SJSA1 (cell line): ENCODE results near the gene LCE3B. TPM values are rescaled to one million over a fixed set of nuclear protein-coding genes. Genes with fewer than 3 reads are reported as not detected.
A peak's percentile ranks its signal among the peaks of the same experiment; 100 is the strongest.
"Not testable (repeated sequence)": the region's sequence is repeated elsewhere in the genome, so short reads cannot be mapped to it uniquely, and the experiment has no call there.

ENCODE experiments used
- DNase-seq, 2 experiments: peaks; one replicate each; pipeline ENCODE4 v3.0.0-alpha.2; 2015 to 2020; ENCODE audit warnings: low spot score in 2 of 2, low read depth in 1 of 2
- H3K27ac ChIP-seq: fragments of 250-450 bp; sonication (Bioruptor Pico); 2 replicates; pipeline ENCODE4 v1.5.1; 2020; ENCODE audit warnings: mild to moderate bottlenecking, moderate library complexity
- H3K27me3 ChIP-seq: fragments of 250-450 bp; sonication (Bioruptor Pico); replicated peaks from 2 replicates; pipeline ENCODE4 v1.5.1; 2020; ENCODE audit warnings: mild to moderate bottlenecking, moderate library complexity
- H3K36me3 ChIP-seq: fragments of 250-450 bp; sonication (Bioruptor Pico); 2 replicates; pipeline ENCODE4 v1.5.1; 2020; ENCODE audit warnings: mild to moderate bottlenecking
- H3K4me1 ChIP-seq: fragments of 250-450 bp; sonication (Bioruptor Pico); replicated peaks from 2 replicates; pipeline ENCODE4 v1.6.1; 2021; ENCODE audit warnings: mild to moderate bottlenecking
- H3K4me3 ChIP-seq: fragments of 250-450 bp; sonication (Bioruptor Pico); 2 replicates; pipeline ENCODE4 v1.5.1; 2020; ENCODE audit warnings: mild to moderate bottlenecking
- H3K9me3 ChIP-seq: fragments of 250-450 bp; sonication (Bioruptor Pico); replicated peaks from 2 replicates; pipeline ENCODE4 v1.5.1; 2020; ENCODE audit warnings: mild to moderate bottlenecking
- total RNA-seq: library from RNA; depleted of rRNA; stranded (reverse); fragments of >200 nt; shearing (Covaris generic); gene quantifications from 2 replicates; pipeline ENCODE4 v1.2.3, GENCODE V29; 2014; rRNA removed

The LCE3B gene, protein sequence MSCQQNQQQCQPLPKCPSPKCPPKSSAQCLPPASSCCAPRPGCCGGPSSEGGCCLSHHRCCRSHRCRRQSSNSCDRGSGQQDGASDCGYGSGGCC
- total RNA-seq = not detected in 2 replicates

DNA sequence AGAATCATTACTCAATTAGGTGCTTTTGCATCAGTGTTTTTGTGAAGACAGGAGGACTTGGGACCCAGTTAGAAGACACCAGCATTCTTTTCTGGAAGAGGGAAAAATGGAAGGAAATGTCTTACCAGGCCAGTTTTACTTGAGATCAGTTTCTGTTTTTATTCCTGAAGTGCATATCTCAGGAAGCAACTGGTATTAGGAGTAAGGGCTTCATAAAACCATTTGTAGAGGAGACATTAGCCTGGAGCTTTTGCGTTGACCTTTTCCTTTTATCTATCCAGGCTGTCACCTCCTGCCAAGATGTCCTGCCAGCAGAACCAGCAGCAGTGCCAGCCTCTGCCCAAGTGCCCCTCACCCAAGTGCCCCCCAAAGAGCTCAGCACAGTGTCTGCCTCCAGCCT, at the start of gene LCE3B:
TSS of gene LCE3B (plus strand) at position 301 of the 400 bp plus-strand sequence. CDS start at position 301, 0 bp downstream.
- Histone ChIP-seq H3K4me3 (no peak within 1 kb of the TSS), H3K27ac (no peak within 1 kb of the TSS), H3K9me3 (no peaks in the 10 kb centered on the region; the same call in 1 of the 2 replicates), H3K36me3 (no peaks in the 10 kb centered on the region), H3K4me1 (no peaks in the 10 kb centered on the region), H3K27me3 (no peaks in the 10 kb centered on the region)
- DNase-seq = no peak

DNA sequence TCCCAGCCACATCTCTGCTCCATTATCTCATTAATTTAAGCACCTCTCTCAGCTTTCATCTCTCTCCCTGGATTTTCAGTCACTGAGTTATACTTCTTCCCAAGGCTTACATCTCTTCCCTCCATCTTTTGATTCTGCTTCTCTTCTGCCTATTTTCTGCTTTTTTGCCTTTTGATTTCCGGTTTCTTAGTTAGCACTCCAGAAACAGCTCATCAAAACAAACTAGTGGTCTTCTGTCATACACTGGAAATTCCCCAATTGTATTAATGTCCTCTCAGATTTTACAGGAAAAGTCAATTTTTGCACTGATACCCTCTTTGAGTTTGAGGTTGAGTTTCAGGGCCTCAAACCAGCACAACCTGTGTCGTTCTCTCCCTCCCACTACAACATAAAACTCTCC, 48.5 kb upstream of the LCE3B start:
- H3K36me3 ChIP-seq = no peaks in the 10 kb centered on the region

DNA sequence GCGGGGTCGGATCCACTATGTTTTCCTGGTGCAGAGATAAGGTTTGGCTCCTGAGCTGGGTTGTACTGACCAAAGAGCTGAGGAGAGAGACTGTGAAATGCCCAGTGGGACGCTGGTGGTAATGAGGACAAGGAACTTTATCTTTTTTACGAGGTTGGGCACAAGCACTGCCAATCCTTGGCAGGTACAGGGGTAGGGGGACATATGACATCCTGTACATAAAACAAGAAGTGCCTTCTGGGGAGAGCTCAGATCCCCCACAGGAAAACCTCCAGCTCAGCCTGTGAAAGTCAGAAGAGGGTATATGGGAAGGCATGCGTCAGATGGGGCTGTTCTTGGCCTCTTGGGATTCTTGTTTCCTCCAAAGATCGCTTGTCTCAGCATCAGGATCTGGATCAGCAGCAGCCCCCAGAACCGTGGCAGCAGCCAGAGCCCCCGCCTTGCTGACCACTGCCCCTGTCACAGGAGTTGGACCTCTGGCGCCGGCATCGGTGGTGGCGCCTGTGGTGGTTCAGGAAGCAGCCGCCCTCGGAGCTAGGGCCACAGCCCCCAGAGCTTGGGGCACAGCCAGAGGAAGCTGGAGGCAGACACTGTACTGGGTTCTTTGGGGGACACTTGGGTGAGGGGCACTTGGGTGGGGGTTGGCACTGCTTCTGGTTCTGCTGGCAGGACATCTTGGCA, 47.9 kb upstream of the LCE3B start:
- Histone ChIP-seq H3K9me3 (no peaks in the 10 kb centered on the region), H3K27me3 (no peaks in the 10 kb centered on the region), H3K36me3 (no peaks in the 10 kb centered on the region), H3K4me1 (no peaks in the 10 kb centered on the region), H3K4me3 (no peak overlapping the region), H3K27ac (no peak overlapping the region)
- no peak for DNase-seq

More for the DNA sequence above, 48.5 kb upstream of the LCE3B start:
- no peaks in the 10 kb centered on the region for H3K9me3 ChIP-seq
- no peaks in the 10 kb centered on the region for H3K27me3 ChIP-seq
- no peak overlapping the region for H3K27ac ChIP-seq
- H3K4me1 ChIP-seq = no peaks in the 10 kb centered on the region
- no peak overlapping the region for H3K4me3 ChIP-seq
- no peak for DNase-seq

DNA sequence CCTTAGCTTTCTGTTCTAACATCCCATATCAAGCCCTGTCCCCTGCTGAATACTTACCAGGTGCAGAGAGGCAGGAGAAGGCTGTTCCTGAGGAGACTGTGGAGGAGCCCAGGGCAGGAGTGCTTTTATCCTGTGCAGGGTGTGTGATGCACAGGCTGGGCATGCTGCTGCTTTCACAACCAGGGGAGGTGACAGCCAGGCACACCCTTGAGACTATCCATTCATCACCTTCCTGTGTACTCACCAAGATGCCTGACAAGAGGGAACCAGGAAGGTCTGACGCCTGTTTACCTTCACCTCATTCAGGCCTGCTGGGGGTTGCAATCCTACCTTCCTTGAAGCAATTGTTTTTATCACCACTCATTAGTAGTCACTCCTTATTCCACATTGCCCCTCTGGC, 46.9 kb upstream of the LCE3B start, which contains the start of gene LCE3E:
TSS of gene LCE3E (minus strand) at position 100 of the 400 bp plus-strand sequence. CDS start 572 bp downstream, outside the sequence.
- H3K36me3 ChIP-seq = no peaks in the 10 kb centered on the region
- no peaks in the 10 kb centered on the region for H3K4me1 ChIP-seq
- H3K27me3 ChIP-seq = no peaks in the 10 kb centered on the region
- no peak within 1 kb of the TSS for H3K27ac ChIP-seq
- H3K4me3 ChIP-seq = no peak within 1 kb of the TSS
- no peak for DNase-seq
- H3K9me3 ChIP-seq = no peaks in the 10 kb centered on the region

DNA sequence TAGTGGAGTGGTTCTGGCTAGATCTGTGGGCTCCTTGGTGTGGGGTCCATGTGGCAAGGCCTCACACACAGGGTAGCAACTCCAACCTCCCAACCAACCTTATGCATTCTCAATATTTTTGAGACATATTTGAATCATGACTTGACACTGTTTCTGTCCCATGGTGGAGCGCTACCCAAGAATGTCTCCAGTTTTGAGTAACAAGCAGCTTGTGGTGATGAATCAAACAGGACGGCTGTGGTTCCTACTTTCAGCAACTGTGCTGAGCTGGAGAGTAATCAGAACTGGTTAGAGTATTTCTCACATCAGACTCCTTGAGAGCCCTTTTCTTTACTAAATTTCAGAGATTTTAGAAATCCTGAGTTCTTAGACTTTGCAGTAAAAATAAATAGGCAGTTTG, 36.4 kb upstream of the LCE3B start:
- H3K4me3 ChIP-seq = no peak overlapping the region
- no peaks in the 10 kb centered on the region for H3K27me3 ChIP-seq
- DNase-seq = no peak
- H3K36me3 ChIP-seq = no peaks in the 10 kb centered on the region
- H3K9me3 ChIP-seq = no peaks in the 10 kb centered on the region
- no peaks in the 10 kb centered on the region for H3K4me1 ChIP-seq
- H3K27ac ChIP-seq = no peak overlapping the region

DNA sequence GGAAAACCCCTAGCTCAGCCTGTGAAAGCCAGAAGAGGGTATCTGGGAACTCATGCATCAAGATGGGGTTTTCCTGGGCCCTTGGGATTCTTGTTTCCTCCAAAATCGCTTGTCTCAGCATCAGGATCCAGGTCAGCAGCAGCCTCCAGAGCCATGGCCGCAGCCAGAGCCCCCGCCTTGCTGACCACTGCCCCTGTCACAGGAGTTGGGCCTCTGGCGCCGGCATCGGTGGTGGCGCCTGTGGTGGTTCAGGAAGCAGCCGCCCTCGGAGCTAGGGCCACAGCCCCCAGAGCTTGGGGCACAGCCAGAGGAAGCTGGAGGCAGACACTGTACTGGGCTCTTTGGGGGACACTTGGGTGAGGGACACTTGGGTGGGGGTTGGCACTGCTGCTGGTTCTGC, 34.1 kb upstream of the LCE3B start:
- not testable (repeated sequence) for H3K9me3 ChIP-seq, H3K4me3 ChIP-seq, H3K36me3 ChIP-seq, H3K27ac ChIP-seq, H3K27me3 ChIP-seq, H3K4me1 ChIP-seq
- DNase-seq = peak in 1 of 2 experiments; percentile 0

DNA sequence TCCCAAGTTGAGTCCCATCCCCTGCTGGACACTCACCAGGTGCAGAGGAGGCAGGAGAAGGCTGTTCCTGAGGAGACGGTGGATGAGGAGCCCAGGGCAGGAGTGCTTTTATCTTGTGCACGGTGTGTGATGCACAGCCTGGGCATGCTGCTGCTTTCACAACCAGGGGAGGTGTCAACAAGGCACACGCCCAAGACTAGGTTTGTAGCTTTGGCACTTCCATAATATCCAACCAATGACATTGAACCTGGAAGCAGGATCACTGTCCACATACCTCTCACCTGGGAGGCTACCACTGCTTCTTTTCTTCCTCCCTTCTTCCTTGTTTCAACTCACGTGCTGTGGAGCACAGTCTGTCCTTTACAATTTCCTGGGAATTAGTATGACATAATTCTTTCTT, 33.2 kb upstream of the LCE3B start, which contains the start of gene LCE3D:
TSS of gene LCE3D (minus strand) at position 84 of the 400 bp plus-strand sequence. CDS start 580 bp downstream, outside the sequence.
- Histone ChIP-seq H3K9me3 (no peaks in the 10 kb centered on the region), H3K27me3 (no peaks in the 10 kb centered on the region), H3K36me3 (no peaks in the 10 kb centered on the region), H3K4me3 (no peak within 1 kb of the TSS), H3K4me1 (no peaks in the 10 kb centered on the region), H3K27ac (no peak within 1 kb of the TSS)
- no peak for DNase-seq

DNA sequence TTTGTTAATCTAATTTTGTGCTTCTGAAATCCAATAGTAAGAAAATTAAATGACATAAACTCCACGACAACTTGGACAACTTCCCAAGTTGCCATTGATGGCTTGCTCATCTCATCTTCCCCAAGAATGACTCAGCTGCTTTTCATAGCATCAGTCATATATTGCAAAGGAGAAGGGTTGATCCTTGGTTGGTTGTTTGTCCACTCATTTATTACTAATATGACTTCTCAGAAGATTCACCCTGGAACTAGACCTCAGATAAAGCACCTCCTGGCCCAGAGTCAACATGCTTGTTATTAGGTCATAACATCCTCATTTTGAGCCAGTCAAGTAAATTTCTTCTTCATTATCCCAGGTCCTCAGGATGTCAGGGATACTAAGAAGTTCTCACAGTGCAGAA, 31.0 kb upstream of the LCE3B start:
- no peak for DNase-seq
- Histone ChIP-seq H3K27ac (no peak overlapping the region), H3K36me3 (no peaks in the 10 kb centered on the region), H3K4me1 (no peaks in the 10 kb centered on the region), H3K4me3 (no peak overlapping the region), H3K9me3 (no peaks in the 10 kb centered on the region), H3K27me3 (no peaks in the 10 kb centered on the region)

DNA sequence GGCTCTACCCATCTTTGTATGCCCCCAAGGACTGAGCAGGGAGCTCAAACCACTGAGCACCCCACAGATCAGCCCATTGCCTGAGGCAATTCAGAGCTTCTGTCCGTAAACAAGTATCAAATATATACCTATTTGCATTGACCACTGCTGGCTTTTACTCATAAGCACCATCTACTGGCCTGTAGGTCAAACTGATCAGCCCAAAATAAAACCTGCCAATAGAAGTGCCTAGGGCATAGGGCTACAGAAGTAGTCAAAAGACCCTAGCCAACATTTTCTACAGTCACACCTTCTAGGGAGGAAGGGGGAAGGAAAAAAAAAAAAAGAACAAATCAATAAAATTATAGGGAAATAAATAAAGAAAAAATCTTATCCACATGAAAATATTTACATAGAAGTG, 28.0 kb upstream of the LCE3B start:
- Histone ChIP-seq H3K4me3 (no peak overlapping the region), H3K9me3 (no peaks in the 10 kb centered on the region), H3K36me3 (no peaks in the 10 kb centered on the region)

DNA sequence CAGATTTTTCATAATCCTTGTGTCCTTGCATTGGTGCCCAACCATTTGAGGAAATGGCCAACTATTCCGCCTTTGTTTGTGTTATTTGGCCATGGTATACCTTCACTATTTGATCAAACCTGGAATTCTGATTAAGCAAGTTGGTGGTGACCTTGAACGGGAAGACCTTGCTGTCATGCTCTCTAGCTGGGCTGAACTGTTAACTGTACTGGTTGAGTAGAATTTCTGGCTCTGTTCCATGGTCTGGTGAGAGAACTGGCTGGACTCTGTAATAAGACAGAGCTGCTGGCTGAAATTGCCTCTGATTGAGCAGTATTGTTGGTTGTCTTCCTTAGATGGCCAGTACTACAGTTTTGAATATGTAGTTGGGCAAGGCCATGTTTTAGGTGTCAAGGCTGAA, 16.6 kb upstream of the LCE3B start:
- H3K4me3 ChIP-seq = no peak overlapping the region
- H3K36me3 ChIP-seq = no peaks in the 10 kb centered on the region
- H3K9me3 ChIP-seq = no peaks in the 10 kb centered on the region
- no peak for DNase-seq
- no peaks in the 10 kb centered on the region for H3K4me1 ChIP-seq
- no peak overlapping the region for H3K27ac ChIP-seq
- no peaks in the 10 kb centered on the region for H3K27me3 ChIP-seq

More for the DNA sequence above, 28.0 kb upstream of the LCE3B start:
- H3K27ac ChIP-seq = no peak overlapping the region
- no peaks in the 10 kb centered on the region for H3K4me1 ChIP-seq
- no peak for DNase-seq
- H3K27me3 ChIP-seq = no peaks in the 10 kb centered on the region

DNA sequence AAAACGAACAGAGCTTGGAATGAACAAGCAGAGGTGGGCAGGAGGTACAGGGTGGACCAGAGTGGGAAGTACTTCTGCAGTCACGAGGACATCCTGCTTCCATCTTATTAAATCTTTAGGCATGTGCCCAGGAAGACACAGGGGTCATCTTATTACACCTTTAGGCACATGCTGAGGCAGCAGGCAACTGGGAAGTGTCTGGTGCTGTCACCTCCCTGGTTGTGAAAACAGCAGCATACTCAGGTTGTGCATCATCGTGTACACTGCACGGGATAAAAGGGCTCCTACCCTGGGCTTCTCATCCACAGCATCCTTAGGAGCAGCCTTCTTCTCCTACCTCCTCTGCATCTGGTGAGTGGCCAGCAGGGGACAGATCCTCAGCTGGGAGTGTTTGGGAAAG, 13.7 kb upstream of the LCE3B start, which contains the start of gene LCE3C:
TSS of gene LCE3C (plus strand) at position 301 of the 400 bp plus-strand sequence. CDS start 498 bp downstream, outside the sequence.
- Histone ChIP-seq H3K36me3 (no peaks in the 10 kb centered on the region), H3K27me3 (no peaks in the 10 kb centered on the region), H3K9me3 (no peaks in the 10 kb centered on the region), H3K4me3 (no peak within 1 kb of the TSS), H3K27ac (no peak within 1 kb of the TSS), H3K4me1 (no peaks in the 10 kb centered on the region)
- no peak for DNase-seq

DNA sequence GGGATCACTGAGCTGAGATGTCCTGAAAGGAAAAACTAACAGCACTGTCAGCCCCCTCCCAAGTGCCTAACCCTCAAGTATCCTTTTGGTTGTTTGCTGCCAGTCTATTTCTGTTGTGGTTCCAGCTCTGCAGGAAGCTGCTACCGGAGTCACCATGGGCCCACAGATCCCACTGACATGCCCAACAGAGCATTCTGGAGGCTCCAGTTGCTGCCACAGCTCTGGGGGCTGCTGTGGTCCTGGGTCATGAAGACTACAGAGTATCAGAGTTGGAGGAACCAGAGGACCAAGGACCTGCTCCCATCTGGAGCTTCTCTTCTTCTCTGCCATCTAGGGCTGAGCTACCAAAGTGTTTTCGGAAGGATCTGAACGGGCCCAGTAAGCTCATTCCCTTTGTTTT, 8.4 kb downstream of the LCE3B start:
- H3K27me3 ChIP-seq = no peaks in the 10 kb centered on the region

DNA sequence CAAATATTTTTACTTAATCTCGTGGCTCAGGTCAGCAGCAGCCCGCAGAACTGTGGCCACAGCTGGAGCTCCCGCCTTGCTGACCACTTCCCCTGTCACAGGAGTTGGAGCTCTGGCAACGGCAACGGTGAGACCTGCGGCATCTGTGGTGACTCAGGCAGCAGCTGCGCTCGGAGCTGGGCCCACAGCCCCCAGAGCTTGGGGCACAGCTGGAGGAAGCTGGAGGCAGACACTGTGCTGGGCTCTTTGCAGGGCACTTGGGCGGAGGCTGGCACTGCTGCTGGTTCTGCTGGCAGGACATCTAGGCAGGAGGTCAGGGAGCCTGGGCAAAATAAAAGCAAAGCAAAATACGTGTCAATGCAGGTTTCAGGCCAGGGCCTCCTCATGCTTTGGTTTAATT, 9.2 kb downstream of the LCE3B start, which contains the start of gene LCE3A:
TSS of gene LCE3A (minus strand) at position 301 of the 400 bp plus-strand sequence. CDS start at position 301, 0 bp downstream.
- Histone ChIP-seq H3K27ac (no peak within 1 kb of the TSS), H3K4me3 (no peak within 1 kb of the TSS)

More for the DNA sequence above, 8.4 kb downstream of the LCE3B start:
- Histone ChIP-seq H3K36me3 (no peaks in the 10 kb centered on the region), H3K9me3 (no peaks in the 10 kb centered on the region; the same call in 1 of the 2 replicates), H3K4me1 (no peaks in the 10 kb centered on the region), H3K4me3 (no peak overlapping the region), H3K27ac (no peak overlapping the region)
- no peak for DNase-seq

DNA sequence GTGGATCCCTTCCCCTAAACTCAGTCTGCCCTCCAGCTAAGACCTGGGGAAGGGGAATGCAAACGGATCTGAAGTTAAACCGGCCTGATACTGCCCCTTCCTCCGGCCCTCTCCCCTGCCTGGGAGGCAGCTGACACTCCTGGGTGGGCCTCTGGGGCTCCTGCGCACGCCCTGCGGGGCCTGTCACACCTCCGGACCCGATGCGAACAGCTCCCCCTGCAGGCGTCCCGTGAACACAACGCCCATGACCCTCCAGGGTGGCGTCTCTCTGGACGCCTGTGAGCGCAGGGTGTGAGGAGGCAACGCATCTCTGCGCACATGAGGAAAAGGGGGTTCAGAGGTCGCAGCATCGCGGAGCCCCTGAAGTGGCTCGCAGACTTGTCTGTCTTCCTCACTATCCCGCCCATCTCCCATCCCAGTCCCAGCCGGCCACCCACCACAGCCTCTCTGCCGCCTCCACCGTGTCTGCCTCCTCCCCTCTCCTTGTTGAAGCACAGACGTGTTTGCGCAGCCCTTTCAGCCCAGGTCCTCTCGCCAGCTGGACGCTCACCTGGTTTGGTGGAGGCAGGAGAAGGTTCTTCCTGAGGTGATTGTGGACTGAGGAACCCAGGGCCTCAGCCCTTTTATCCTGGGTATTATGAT, 9.7 kb downstream of the LCE3B start:
- H3K27ac ChIP-seq = no peak overlapping the region
- DNase-seq = peak in 1 of 2 experiments; percentile 4
- no peaks in the 10 kb centered on the region for H3K4me1 ChIP-seq
- no peak overlapping the region for H3K4me3 ChIP-seq
- H3K27me3 ChIP-seq = no peaks in the 10 kb centered on the region
- H3K36me3 ChIP-seq = no peaks in the 10 kb centered on the region
- no peaks in the 10 kb centered on the region; the same call in 1 of the 2 replicates for H3K9me3 ChIP-seq

More for the DNA sequence above, 9.2 kb downstream of the LCE3B start, which contains the start of gene LCE3A:
- no peaks in the 10 kb centered on the region for H3K4me1 ChIP-seq
- DNase-seq = no peak
- no peaks in the 10 kb centered on the region for H3K36me3 ChIP-seq
- H3K27me3 ChIP-seq = no peaks in the 10 kb centered on the region
- H3K9me3 ChIP-seq = no peaks in the 10 kb centered on the region; the same call in 1 of the 2 replicates
